Neutrophil (primary cell): Measurements from ENCODE around the gene CTDSPL.
A peak's percentile ranks its signal among the peaks of the same experiment; 100 is the strongest.

ENCODE experiments used
- H3K27ac ChIP-seq: fragments of 200-600 bp; sonication (generic); 2 replicates; pipeline ENCODE4 v1.5.1; 2016; ENCODE audit warnings: mild to moderate bottlenecking, moderate library complexity
- H3K27me3 ChIP-seq: fragments of 200-600 bp; sonication (generic); 2 replicates; pipeline ENCODE4 v1.6.0; 2016; ENCODE audit warnings: mild to moderate bottlenecking
- H3K36me3 ChIP-seq: fragments of 200-600 bp; sonication (generic); 2 replicates; pipeline ENCODE4 v1.5.1; 2017
- H3K4me1 ChIP-seq, 2 experiments: fragments of 200-600 bp in 1 of 2; sonication (generic) in 1 of 2; 1 replicate in 1 of 2; 2 replicates in 1 of 2; pipeline versions ENCODE4 v1.5.1 to v1.6.1; 2013 to 2016; ENCODE audit warnings: low read depth in 1 of 2, low read length in 1 of 2, mild to moderate bottlenecking in 1 of 2, moderate library complexity in 1 of 2; ENCODE audit not compliant: control insufficient read depth in 1 of 2, insufficient read depth in 1 of 2
- H3K4me3 ChIP-seq, 2 experiments: fragments of 200-600 bp in 1 of 2; sonication (generic) in 1 of 2; 1 replicate in 1 of 2; 2 replicates in 1 of 2; pipeline ENCODE4 v1.5.1; 2013 to 2016; ENCODE audit warnings: low read depth in 1 of 2, low read length in 1 of 2, mild to moderate bottlenecking in 1 of 2, moderate library complexity in 1 of 2
- H3K9me3 ChIP-seq: fragments of 200-600 bp; sonication (generic); 2 replicates; pipeline ENCODE4 v1.5.1; 2016
- TF ChIP-seq, protein P1 (sequence below): fragments of 200-600 bp; sonication (generic); IDR thresholded peaks from 2 replicates; pipeline ENCODE4 v1.5.1; 2016; ENCODE audit warnings: antibody characterized with exemption

Gene CTDSPL

DNA sequence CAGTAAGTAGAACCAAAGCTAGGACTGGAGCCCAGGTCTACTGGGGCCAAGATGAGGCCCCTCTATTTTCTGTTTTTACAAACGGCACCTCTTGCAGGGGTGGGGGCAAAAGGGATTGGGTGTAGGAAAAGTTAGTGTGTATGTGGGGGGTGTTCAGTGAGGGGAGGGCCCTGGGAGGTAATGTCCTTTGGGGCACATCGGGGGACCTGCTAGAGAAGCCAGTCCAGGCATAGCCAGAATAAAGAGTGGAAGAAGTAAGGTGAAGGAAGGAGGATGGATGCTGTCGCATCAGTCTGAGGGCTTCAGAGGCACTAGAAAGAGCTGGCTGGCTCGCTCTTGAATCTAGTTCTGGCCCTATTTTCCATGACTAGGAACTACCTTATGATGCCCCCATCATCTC is 165.2 kb downstream of the CTDSPL start:
- H3K36me3 ChIP-seq, result no peaks in the 10 kb centered on the region
- peaks cover 54% of the 10 kb centered on the region for H3K27me3 ChIP-seq
- peaks cover 39 to 49% of the 10 kb centered on the region in 2 experiments for H3K4me1 ChIP-seq
- H3K4me3 ChIP-seq, result no peak overlapping the region
- no peaks in the 10 kb centered on the region for H3K9me3 ChIP-seq
- TF ChIP-seq, protein P1, sequence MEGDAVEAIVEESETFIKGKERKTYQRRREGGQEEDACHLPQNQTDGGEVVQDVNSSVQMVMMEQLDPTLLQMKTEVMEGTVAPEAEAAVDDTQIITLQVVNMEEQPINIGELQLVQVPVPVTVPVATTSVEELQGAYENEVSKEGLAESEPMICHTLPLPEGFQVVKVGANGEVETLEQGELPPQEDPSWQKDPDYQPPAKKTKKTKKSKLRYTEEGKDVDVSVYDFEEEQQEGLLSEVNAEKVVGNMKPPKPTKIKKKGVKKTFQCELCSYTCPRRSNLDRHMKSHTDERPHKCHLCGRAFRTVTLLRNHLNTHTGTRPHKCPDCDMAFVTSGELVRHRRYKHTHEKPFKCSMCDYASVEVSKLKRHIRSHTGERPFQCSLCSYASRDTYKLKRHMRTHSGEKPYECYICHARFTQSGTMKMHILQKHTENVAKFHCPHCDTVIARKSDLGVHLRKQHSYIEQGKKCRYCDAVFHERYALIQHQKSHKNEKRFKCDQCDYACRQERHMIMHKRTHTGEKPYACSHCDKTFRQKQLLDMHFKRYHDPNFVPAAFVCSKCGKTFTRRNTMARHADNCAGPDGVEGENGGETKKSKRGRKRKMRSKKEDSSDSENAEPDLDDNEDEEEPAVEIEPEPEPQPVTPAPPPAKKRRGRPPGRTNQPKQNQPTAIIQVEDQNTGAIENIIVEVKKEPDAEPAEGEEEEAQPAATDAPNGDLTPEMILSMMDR, result no peak
- H3K27ac ChIP-seq, result no peak overlapping the region

DNA sequence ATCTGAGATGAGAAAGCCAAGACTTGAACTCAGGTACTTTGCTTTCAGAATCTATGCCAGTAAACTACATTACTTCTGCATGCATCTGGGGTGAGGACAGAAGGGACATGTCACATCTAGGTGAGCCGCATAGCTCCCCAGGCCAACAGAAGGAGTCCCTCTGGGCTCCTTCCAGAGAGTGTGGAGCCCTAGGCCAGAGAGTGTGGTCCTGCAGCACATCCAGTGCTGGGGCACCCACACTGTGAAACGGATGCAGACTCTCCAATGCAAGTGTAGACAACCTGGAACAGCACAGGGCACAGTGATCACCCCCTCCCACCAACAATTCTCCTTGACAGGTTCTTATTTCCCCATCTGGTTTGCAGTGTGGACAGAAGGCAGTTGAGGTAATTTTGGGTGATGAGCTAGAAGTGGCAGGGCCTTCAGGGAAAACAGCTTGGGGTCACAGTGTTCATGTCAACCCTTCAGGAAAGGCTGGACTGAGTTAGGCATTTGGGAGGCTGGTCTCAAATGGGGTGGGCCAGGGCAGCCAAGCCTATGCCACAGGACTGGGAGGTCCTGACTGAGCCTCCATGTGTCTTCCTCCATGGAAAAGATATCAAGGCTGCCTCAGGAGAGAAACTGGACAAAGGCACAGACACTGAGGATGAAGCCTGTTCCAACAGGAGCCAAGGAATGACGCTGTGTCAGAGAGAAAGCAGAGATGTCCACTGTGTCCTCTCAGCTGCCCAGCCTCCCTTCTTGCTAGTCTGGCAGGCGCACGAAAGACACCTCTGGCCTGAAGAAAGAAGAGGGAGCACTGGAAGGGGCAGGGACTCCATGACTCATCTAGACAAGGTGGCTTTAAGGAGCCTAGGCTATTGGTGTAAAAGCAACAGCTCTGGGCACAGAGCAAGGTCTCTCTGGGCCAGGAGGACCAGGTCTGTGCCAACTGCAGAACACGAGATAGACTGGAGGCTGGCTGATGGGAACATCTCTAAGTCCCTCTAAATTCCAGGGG is 166.1 kb downstream of the CTDSPL start:
- Histone ChIP-seq H3K27ac (no peak overlapping the region), H3K36me3 (no peaks in the 10 kb centered on the region), H3K4me3 (no peak overlapping the region), H3K4me1 (peaks cover 30 to 40% of the 10 kb centered on the region in 2 experiments), H3K27me3 (peaks cover 63% of the 10 kb centered on the region), H3K9me3 (no peaks in the 10 kb centered on the region)
- TF ChIP-seq, protein P1, result no peak

DNA sequence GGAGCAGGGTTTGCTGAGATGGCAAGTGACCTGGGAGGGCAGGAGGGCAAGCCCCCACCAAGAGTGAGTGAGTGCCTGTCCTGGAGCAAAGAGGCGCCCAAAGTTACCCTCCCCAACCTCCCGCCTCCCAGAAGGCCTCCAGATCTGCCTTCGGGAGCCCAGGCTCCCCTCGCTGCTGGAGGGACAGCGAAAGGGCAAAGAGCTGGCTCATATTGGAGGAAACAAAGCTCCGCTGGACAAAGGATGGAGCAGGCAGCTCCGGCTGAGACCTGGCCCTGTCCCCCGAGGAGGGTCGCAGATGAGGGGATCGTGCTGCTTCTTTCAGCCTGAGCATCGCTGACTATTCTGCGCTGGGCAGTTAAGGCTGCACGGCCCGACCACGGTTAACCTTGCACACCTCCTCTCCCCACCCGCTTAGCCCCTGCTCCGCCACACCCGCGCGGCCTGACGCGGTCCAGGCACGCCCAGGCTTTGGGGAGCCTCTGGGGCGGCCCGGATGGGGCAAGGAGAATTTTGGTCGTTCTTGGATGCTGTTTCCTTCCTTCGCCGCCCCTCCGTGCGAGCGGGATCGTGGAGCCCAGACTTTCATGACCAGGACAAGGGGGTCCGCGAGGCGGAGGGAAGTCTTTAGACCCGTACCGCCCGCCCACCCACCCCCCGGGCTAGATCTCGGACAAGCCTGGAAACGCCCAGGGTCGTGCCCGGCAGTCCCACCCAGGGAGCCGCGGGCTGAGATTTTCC is 167.1 kb downstream of the CTDSPL start:
- Histone ChIP-seq H3K27me3 (peaks cover 72% of the 10 kb centered on the region), H3K27ac (no peak overlapping the region), H3K36me3 (no peaks in the 10 kb centered on the region), H3K4me3 (peak overlapping the region; percentile 44 to 70), H3K9me3 (no peaks in the 10 kb centered on the region), H3K4me1 (peaks cover 20 to 30% of the 10 kb centered on the region in 2 experiments)
- TF ChIP-seq, protein P1, result no peak

DNA sequence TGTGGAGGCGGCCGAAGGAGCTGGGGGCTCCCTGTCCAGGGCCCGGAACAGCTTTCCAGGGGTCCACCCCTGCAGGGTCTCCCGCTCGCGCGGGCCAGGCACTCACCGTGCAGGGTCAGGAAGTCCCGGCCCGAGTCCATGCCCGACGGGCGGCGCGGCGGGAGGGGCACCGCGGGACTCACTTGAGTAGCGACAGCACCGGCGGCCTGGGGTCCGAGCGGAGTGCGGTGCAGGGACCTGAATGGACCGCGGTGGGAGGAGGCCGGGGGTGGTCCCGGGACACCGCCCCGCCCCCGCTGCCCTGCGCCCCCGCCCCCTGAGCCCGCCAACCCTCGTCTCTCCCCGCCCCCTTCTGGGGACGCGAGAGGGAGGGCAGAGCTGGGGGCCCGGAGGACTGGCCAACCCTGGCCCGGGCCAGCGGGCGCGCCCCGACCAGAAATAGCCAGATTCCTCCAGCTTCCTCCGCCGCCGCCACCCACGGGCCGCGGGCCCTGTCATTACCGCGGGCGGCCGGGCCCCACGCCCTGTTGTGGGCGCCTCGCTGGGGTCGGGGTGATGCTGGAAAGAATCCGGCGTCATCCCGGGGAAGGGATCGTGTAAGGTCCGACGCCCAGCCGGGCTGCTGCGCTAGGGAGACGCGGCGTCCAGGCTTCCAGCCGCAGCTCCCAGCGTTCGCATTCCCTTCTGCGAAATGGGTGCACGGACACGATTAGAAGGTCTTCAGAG is 167.9 kb downstream of the CTDSPL start, which contains the start of gene PLCD1:
Gene PLCD1, minus strand, starts transcription at position 243 of the 726 bp plus-strand sequence. Its CDS starts 103 bp downstream, at position 140.
- H3K9me3 ChIP-seq, result no peaks in the 10 kb centered on the region
- peaks cover 74% of the 10 kb centered on the region for H3K27me3 ChIP-seq
- TF ChIP-seq, protein P1, result no peak
- H3K4me1 ChIP-seq, result peaks cover 16 to 23% of the 10 kb centered on the region in 2 experiments
- peak within 1 kb of the TSS; percentile 44 to 70 for H3K4me3 ChIP-seq
- H3K36me3 ChIP-seq, result no peaks in the 10 kb centered on the region
- H3K27ac ChIP-seq, result no peak within 1 kb of the TSS
